Measurements from ENCODE around the gene MARF1. TPM values are rescaled to one million over a fixed set of nuclear protein-coding genes. Genes with fewer than 3 reads are reported as not detected.

The MARF1 gene
- total RNA-seq, 1 donor from 2014 or later = 186 TPM

- no peaks in the 10 kb centered on the region for H3K9me3 Mint-ChIP-seq
Measured at GRCh38 chr16:15601212-15601879, 41.6 kb downstream of the MARF1 start.

GRCh38 chr16:15599303-15600070 lies 43.5 kb downstream of the MARF1 start:
- ChIA-PET CTCF (no interaction called here), POLR2A (interaction anchor here (10.8 kb wide), 1 partner anchor 42 kb away, joined by 142 read pairs; the partner anchor contains the start of gene MARF1)
- intact Hi-C loops (cut with micrococcal nuclease) = no loop called here
- Mint-ChIP-seq H3K36me3 (ENCODE audit: low read depth) (peaks cover 100% of the 10 kb centered on the region), H3K27me3 (no peaks in the 10 kb centered on the region), H3K9me3 (no peaks in the 10 kb centered on the region), H3K4me1 (peaks cover 13% of the 10 kb centered on the region), H3K27ac (peak overlapping the region; percentile 19), H3K4me3 (no peak overlapping the region)
- ATAC-seq (ENCODE audit: low read depth) (no peak), DNase-seq (no peak)
- TF ChIP-seq CTCF (IDR thresholded peaks at IDR 0.05) = no peak

More at GRCh38 chr16:15601212-15601879, 41.6 kb downstream of the MARF1 start:
- DNase-seq = no peak
- Mint-ChIP-seq H3K4me3 (no peak overlapping the region), H3K27me3 (no peaks in the 10 kb centered on the region), H3K4me1 (no peaks in the 10 kb centered on the region), H3K36me3 (ENCODE audit: low read depth) (peaks cover 100% of the 10 kb centered on the region), H3K27ac (peak overlapping the region; percentile 64)
- POLR2A ChIA-PET = interaction anchor here (1.2 kb wide), 1 partner anchor 10 kb away, joined by 5 read pairs; no protein-coding TSS in a partner anchor
- intact Hi-C loops (cut with micrococcal nuclease) = no loop called here
- ATAC-seq (ENCODE audit: low read depth) = no peak
- CTCF ChIA-PET = interaction anchor here (1.1 kb wide), 1 partner anchor 41 kb away, joined by 3 read pairs; no protein-coding TSS in a partner anchor
- no peak for TF ChIP-seq CTCF (IDR thresholded peaks at IDR 0.05)

GRCh38 chr16:15598648-15599190 lies 44.2 kb downstream of the MARF1 start:
- no peaks in the 10 kb centered on the region for H3K9me3 Mint-ChIP-seq
- intact Hi-C loops (cut with micrococcal nuclease) = no loop called here
- H3K4me1 Mint-ChIP-seq = peaks cover 21% of the 10 kb centered on the region
- ChIA-PET POLR2A (interaction anchor here (0.7 to 10.8 kb wide), 2 partner anchors 21 to 42 kb away, joined by 8 to 142 read pairs; partner anchors contain the start of gene MARF1), CTCF (no interaction called here)
- no peak overlapping the region for H3K4me3 Mint-ChIP-seq
- H3K27me3 Mint-ChIP-seq = no peaks in the 10 kb centered on the region
- DNase-seq = no peak
- no peak for ATAC-seq (ENCODE audit: low read depth)
- peak overlapping the region; percentile 60 for H3K27ac Mint-ChIP-seq
- H3K36me3 Mint-ChIP-seq (ENCODE audit: low read depth) = peaks cover 100% of the 10 kb centered on the region
- no peak for TF ChIP-seq CTCF (IDR thresholded peaks at IDR 0.05)

GRCh38 chr16:15597822-15598647 lies 44.9 kb downstream of the MARF1 start:
- Mint-ChIP-seq H3K4me1 (peaks cover 27% of the 10 kb centered on the region), H3K4me3 (no peak overlapping the region), H3K27ac (peak overlapping the region; percentile 60), H3K27me3 (no peaks in the 10 kb centered on the region), H3K36me3 (ENCODE audit: low read depth) (peaks cover 97% of the 10 kb centered on the region), H3K9me3 (no peaks in the 10 kb centered on the region)
- intact Hi-C loops (cut with micrococcal nuclease) = no loop called here
- DNase-seq = no peak
- no peak for ATAC-seq (ENCODE audit: low read depth)
- ChIA-PET CTCF (interaction anchor here (2.8 kb wide), 1 partner anchor 45 kb away, joined by 11 read pairs; the partner anchor contains the start of gene MARF1), POLR2A (interaction anchor here (0.7 to 10.8 kb wide), 2 partner anchors 22 to 43 kb away, joined by 8 to 142 read pairs; partner anchors contain the start of gene MARF1)
- no peak for TF ChIP-seq CTCF (IDR thresholded peaks at IDR 0.05)

All from activated B cell treated with CpG ODN at 0.5 μM for 24 hours (primary cell).